Measurements from ENCODE around the gene PHACTR1. TPM values are rescaled to one million over a fixed set of nuclear protein-coding genes. Genes with fewer than 3 reads are reported as not detected.

Gene PHACTR1
- total RNA-seq, 6 experiments from 2014 or later, result 0.20 to 3.5 (median 0.93) TPM

GRCh38 chr6:12952318-12952717, 235.8 kb downstream of the PHACTR1 start:
- no peak overlapping the region for H3K27ac ChIP-seq
- H3K4me1 ChIP-seq, result peaks cover 0 to 4% (median under 1%) of the 10 kb centered on the region in 4 donors
- intact Hi-C loops (cut with DNase I), result no loop called here
- no peak overlapping the region for H3K4me3 ChIP-seq
- 53% methylated on average over 4 of the region's 4 CpGs for WGBS (ENCODE audit: insufficient coverage, low coverage, low lambda C conversion rate, missing lambda C conversion rate)
- TF ChIP-seq CTCF (IDR thresholded peaks at IDR 0.05) (no peak), POLR2A (IDR thresholded peaks at IDR 0.05) (no peak)
- H3K36me3 ChIP-seq, result no peaks in the 10 kb centered on the region
- no peaks in the 10 kb centered on the region for H3K27me3 ChIP-seq
- H3K9me3 ChIP-seq, result no peaks in the 10 kb centered on the region
- ATAC-seq (no peak), DNase-seq (no peak)

GRCh38 chr6:12955956-12956355, 239.4 kb downstream of the PHACTR1 start:
- ATAC-seq (no peak), DNase-seq (no peak)
- Histone ChIP-seq H3K27ac (no peak overlapping the region), H3K36me3 (no peaks in the 10 kb centered on the region), H3K4me1 (peaks cover 0 to 16% (median 4%) of the 10 kb centered on the region in 4 donors), H3K27me3 (peaks cover 0 to 5% of the 10 kb centered on the region in 2 donors), H3K9me3 (no peaks in the 10 kb centered on the region), H3K4me3 (no peak overlapping the region)
- TF ChIP-seq CTCF (IDR thresholded peaks at IDR 0.05) (no peak), POLR2A (IDR thresholded peaks at IDR 0.05) (no peak)
- intact Hi-C loops (cut with DNase I), result no loop called here
- 46% methylated on average over 5 of the region's 5 CpGs for WGBS (ENCODE audit: insufficient coverage, low coverage, low lambda C conversion rate, missing lambda C conversion rate)

- Histone ChIP-seq H3K4me3 (peak overlapping the region; percentile 33 to 56 (median 54)), H3K4me1 (peaks cover 0 to 16% (median 4%) of the 10 kb centered on the region in 4 donors), H3K27ac (peak overlapping the region; percentile 27 to 77 (median 51)), H3K27me3 (peaks cover 0 to 5% of the 10 kb centered on the region in 2 donors), H3K36me3 (no peaks in the 10 kb centered on the region), H3K9me3 (no peaks in the 10 kb centered on the region)
- no peak for DNase-seq
- 0% methylated on average over 6 of the region's 6 CpGs for WGBS (ENCODE audit: insufficient coverage, low coverage, low lambda C conversion rate, missing lambda C conversion rate)
- TF ChIP-seq CTCF (IDR thresholded peaks at IDR 0.05), result no peak
- TF ChIP-seq POLR2A (IDR thresholded peaks at IDR 0.05), result no peak
- intact Hi-C loops (cut with DNase I), result no loop called here
- ATAC-seq, result peak in 1 of 4 donors; percentile 19
These were observed 240.4 kb downstream of the PHACTR1 start for GRCh38 chr6:12956991-12957320.

- peaks cover 0 to 16% (median 4%) of the 10 kb centered on the region in 4 donors for H3K4me1 ChIP-seq
- DNase-seq (peak; percentile 48 to 59 (median 51)), ATAC-seq (peak; percentile 75 to 82 (median 80))
- 2% methylated on average over 18 of the region's 24 CpGs for WGBS (ENCODE audit: insufficient coverage, low coverage, low lambda C conversion rate, missing lambda C conversion rate)
- H3K27me3 ChIP-seq, result peaks cover 0 to 5% of the 10 kb centered on the region in 2 donors
- intact Hi-C loops (cut with DNase I), result no loop called here
- H3K27ac ChIP-seq, result peak overlapping the region; percentile 27 to 77 (median 51)
- H3K4me3 ChIP-seq, result peak overlapping the region; percentile 33 to 56 (median 54)
- no peaks in the 10 kb centered on the region for H3K36me3 ChIP-seq
- no peaks in the 10 kb centered on the region for H3K9me3 ChIP-seq
- TF ChIP-seq CTCF (IDR thresholded peaks at IDR 0.05) (no peak), POLR2A (IDR thresholded peaks at IDR 0.05) (no peak)
These were observed 240.9 kb downstream of the PHACTR1 start for GRCh38 chr6:12957321-12958051.
